Hematopoietic multipotent progenitor cell treated with erythropoietin and hydrocortisone succinate and interleukin-3 and kit ligand, for 17 days (in vitro differentiated cells): Measurements from ENCODE around the gene COQ10B.

Experiments used
- DNase-seq: peaks from one replicate; pipeline ENCODE4 v3.0.0-alpha.2; 2015; ENCODE audit warnings: low spot score

The COQ10B gene

GRCh38 chr2:197500503-197501131 is 47.3 kb downstream of the COQ10B start:
- DNase-seq, result peak; percentile 58

DNA sequence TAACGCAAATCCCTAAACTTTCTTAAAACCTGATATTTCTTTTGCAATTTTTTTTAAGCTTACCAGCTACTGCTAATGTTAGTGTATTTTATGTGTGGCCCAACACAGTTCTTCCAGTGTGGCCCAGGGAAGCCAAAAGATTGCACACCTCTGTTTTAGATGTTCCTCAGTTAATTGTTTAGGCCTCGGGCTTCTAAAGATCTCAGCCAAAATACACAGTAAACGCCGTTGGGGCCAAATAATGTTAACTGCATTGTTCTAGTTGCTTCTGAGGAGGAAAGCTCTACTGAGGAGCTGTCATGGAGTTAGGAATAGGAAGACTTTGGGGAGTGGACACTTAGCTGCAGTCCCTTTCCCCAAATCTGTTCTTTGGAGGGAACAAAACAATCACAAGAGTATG is 48.8 kb downstream of the COQ10B start:
- no peak for DNase-seq

DNA sequence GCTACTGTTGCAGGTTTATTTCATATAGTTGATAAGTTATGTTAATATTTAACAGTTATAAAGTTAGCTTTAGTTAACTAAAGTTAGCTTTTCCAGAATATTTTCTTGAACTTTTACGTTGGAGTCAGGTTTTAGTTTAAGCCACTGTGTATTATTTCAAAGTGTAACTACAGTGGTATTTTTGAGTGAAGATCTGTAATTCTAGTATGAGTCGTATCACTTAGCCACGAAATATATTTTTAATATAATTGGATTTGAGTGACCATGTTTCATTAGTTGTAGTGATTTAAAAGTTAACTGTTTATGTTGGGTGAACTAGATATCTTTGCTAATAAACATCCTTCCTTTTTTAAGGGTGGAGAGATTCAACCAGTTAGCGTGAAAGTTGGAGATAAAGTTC is 49.3 kb downstream of the COQ10B start:
- no peak for DNase-seq

DNA sequence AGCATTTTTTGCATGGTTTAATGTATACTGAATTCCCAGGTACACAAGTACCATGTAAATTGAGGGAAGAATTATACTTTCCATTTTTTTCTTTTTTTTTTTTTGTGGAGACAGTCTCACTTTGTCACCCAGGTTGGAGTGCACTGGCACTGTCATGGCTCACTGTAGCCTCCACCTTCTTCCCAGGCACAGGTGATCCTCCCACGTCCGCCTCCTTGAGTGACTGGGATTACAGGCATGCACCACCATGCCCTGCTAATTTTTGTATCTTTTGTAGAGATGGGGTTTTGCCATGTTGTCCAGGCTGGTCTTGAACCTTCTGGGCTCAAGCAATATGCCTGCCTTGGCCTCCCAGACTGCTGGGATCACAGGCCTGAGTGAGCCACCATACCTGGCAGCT is 50.6 kb downstream of the COQ10B start:
- DNase-seq, result no peak

DNA sequence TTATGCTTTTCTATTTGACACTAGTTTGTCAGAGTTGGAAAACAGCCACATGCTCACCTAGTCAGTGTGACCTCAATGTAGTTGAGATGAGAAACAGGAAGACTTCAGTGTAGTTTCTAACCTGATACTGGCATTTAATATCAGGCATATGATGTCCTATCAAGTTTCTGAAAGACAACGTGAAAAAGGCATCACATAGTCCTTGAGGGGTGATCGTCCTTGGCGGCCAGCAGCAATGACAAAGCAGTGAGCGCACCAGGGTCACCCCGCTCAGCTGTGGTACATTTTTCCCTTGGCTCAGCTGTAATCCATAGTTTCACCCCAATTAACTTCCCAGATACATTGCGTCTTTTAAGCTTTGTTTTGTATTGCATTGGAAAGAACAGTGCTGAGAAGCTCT is 51.2 kb downstream of the COQ10B start:
- no peak for DNase-seq

GRCh38 chr2:197506658-197507057 is 53.3 kb downstream of the COQ10B start:
- DNase-seq, result no peak

GRCh38 chr2:197513915-197514314 is 60.6 kb downstream of the COQ10B start:
- peak; percentile 71 for DNase-seq

GRCh38 chr2:197514754-197515153 is 61.4 kb downstream of the COQ10B start:
- peak; percentile 56 for DNase-seq

- peak; percentile 78 for DNase-seq
These were observed 62.0 kb downstream of the COQ10B start for GRCh38 chr2:197515315-197515738.

- DNase-seq, result peak; percentile 94
These were observed 62.5 kb downstream of the COQ10B start, which contains the start of gene MOB4 for GRCh38 chr2:197515739-197516392. TSS of gene MOB4 (plus strand) at chr2:197516066. CDS start at chr2:197516087, 21 bp downstream.

- peak; percentile 51 for DNase-seq
These were observed 63.0 kb downstream of the COQ10B start for GRCh38 chr2:197516393-197516761.

DNA sequence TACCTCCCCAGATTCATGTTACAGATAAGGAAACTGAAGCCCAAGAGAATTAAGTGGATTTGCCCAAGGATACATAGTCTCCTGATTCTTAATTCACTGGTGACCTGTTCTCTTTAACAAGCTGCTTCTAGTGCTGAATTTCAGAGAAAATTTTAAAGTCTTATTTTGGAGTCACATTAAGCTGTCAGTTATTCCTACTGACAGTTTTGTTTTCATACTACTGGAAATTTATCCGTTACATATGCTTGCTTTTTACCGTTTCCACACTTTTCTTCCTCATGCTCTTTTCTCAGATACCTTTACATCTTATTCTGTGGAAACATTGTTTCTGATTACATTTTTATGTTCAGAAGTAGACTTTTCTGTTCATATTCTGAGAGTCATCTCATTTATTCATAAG is 63.8 kb downstream of the COQ10B start:
- DNase-seq, result no peak
